H9 (cell line): ENCODE data around the gene NADSYN1. TPM values are rescaled to one million over a fixed set of nuclear protein-coding genes. Genes with fewer than 3 reads are reported as not detected.

Experiments
- DNase-seq: peaks from one replicate; pipeline ENCODE4 v3.0.0-alpha.2; 2017
- H2AFZ ChIP-seq: one replicate; pipeline ENCODE4 v1.6.1; 2013; ENCODE audit warnings: mild to moderate bottlenecking, low read length, control low read depth, moderate library complexity
- H2AK5ac ChIP-seq: 2 replicates; pipeline ENCODE4 v1.6.1; 2013; ENCODE audit warnings: low read length, control low read depth, mixed read lengths; ENCODE audit not compliant: insufficient read length
- H2BK120ac ChIP-seq: one replicate; pipeline ENCODE4 v1.6.1; 2013; ENCODE audit warnings: low read depth, mild to moderate bottlenecking, low read length, control low read depth, inconsistent platforms; ENCODE audit not compliant: poor library complexity, severe bottlenecking
- H2BK12ac ChIP-seq: 2 replicates; pipeline ENCODE4 v1.6.1; 2013; ENCODE audit warnings: low read length, control low read depth, mixed read lengths, low read depth; ENCODE audit not compliant: insufficient read length
- H2BK15ac ChIP-seq: 2 replicates; pipeline ENCODE4 v1.6.1; 2013; ENCODE audit warnings: low read depth, low read length, control low read depth
- H2BK20ac ChIP-seq: one replicate; pipeline ENCODE4 v1.6.1; 2013; ENCODE audit warnings: low read depth, mild to moderate bottlenecking, low read length, control low read depth, inconsistent platforms; ENCODE audit not compliant: poor library complexity, severe bottlenecking
- H2BK5ac ChIP-seq: 2 replicates; pipeline ENCODE4 v1.6.1; 2013; ENCODE audit warnings: low read length, control low read depth, mixed read lengths; ENCODE audit not compliant: insufficient read length
- H3K14ac ChIP-seq: 2 replicates; pipeline ENCODE4 v1.6.1; 2013; ENCODE audit warnings: low read length, control low read depth; ENCODE audit not compliant: insufficient read depth
- H3K18ac ChIP-seq: 2 replicates; pipeline ENCODE4 v1.6.1; 2013; ENCODE audit warnings: low read depth, mild to moderate bottlenecking, mixed read lengths, low read length, control low read depth; ENCODE audit not compliant: insufficient read length
- H3K23ac ChIP-seq: 2 replicates; pipeline ENCODE4 v1.6.1; 2013; ENCODE audit warnings: low read length, control low read depth, mixed read lengths, low read depth; ENCODE audit not compliant: insufficient read length
- H3K23me2 ChIP-seq: 2 replicates; pipeline ENCODE4 v1.6.1; 2013; ENCODE audit warnings: low read depth, mild to moderate bottlenecking, mixed read lengths, low read length, control low read depth; ENCODE audit not compliant: insufficient read length, poor library complexity, severe bottlenecking
- H3K27ac ChIP-seq: 2 replicates; pipeline ENCODE4 v1.5.1; 2013; ENCODE audit warnings: low read length, control low read depth, mixed read lengths, low read depth; ENCODE audit not compliant: insufficient read length
- H3K27me3 ChIP-seq: 2 replicates; pipeline ENCODE4 v1.6.1; 2013; ENCODE audit warnings: low read length, control low read depth, inconsistent platforms; ENCODE audit not compliant: insufficient read depth
- H3K4ac ChIP-seq: 2 replicates; pipeline ENCODE4 v1.6.1; 2013; ENCODE audit warnings: low read depth, mild to moderate bottlenecking, control low read depth, inconsistent platforms, low read length, moderate library complexity
- H3K4me1 ChIP-seq: 2 replicates; pipeline ENCODE4 v1.6.1; 2013; ENCODE audit warnings: low read length, control low read depth, inconsistent platforms; ENCODE audit not compliant: insufficient read depth
- H3K4me2 ChIP-seq: 2 replicates; pipeline ENCODE4 v1.6.1; 2013; ENCODE audit warnings: low read length, control low read depth, mixed read lengths; ENCODE audit not compliant: insufficient read length, insufficient read depth
- H3K56ac ChIP-seq: 2 replicates; pipeline ENCODE4 v1.6.1; 2013; ENCODE audit warnings: low read depth, mild to moderate bottlenecking, mixed read lengths, low read length, control low read depth; ENCODE audit not compliant: insufficient read length
- H3K79me1 ChIP-seq: 2 replicates; pipeline ENCODE4 v1.6.1; 2013; ENCODE audit warnings: low read depth, mild to moderate bottlenecking, moderate library complexity, low read length, control low read depth, inconsistent platforms; ENCODE audit not compliant: insufficient read depth, poor library complexity, severe bottlenecking
- H3K79me2 ChIP-seq: 2 replicates; pipeline ENCODE4 v1.6.1; 2013; ENCODE audit warnings: low read length, control low read depth, inconsistent platforms; ENCODE audit not compliant: insufficient read depth
- H3K9ac ChIP-seq: 2 replicates; pipeline ENCODE4 v1.6.1; 2013; ENCODE audit warnings: low read length, control low read depth, mixed read lengths; ENCODE audit not compliant: insufficient read length; ENCODE audit errors: extremely low read depth
- H3K9me3 ChIP-seq: one replicate; pipeline ENCODE4 v1.6.1; 2013; ENCODE audit warnings: low read depth, low read length, inconsistent platforms; ENCODE audit not compliant: control insufficient read depth
- H3T11ph ChIP-seq: one replicate; pipeline ENCODE4 v1.6.1; 2013; ENCODE audit warnings: mild to moderate bottlenecking, low read length, control low read depth, inconsistent platforms
- H4K20me1 ChIP-seq: one replicate; pipeline ENCODE4 v1.6.1; 2013; ENCODE audit not compliant: control insufficient read depth, insufficient read length, insufficient read depth
- H4K5ac ChIP-seq: 2 replicates; pipeline ENCODE4 v1.6.1; 2013; ENCODE audit warnings: low read depth, mild to moderate bottlenecking, mixed read lengths, low read length, control low read depth; ENCODE audit not compliant: insufficient read length
- H4K8ac ChIP-seq: replicated peaks from 2 replicates; pipeline ENCODE4 v1.6.1; 2013; ENCODE audit warnings: low read length, control low read depth, mixed read lengths, low read depth; ENCODE audit not compliant: insufficient read length
- H4K91ac ChIP-seq: 2 replicates; pipeline ENCODE4 v1.6.1; 2013; ENCODE audit warnings: low read depth, mild to moderate bottlenecking, moderate library complexity, mixed read lengths, low read length, control low read depth; ENCODE audit not compliant: insufficient read length
- H3K27ac Mint-ChIP-seq, 3 experiments: 2 replicates in 2 of 3; 3 replicates in 1 of 3; pipeline ENCODE4 v1.8.0; 2020 to 2021; ENCODE audit warnings: mixed read lengths in 3 of 3, mild to moderate bottlenecking in 1 of 3, moderate library complexity in 1 of 3
- H3K27me3 Mint-ChIP-seq: 2 replicates; pipeline ENCODE4 v1.8.0; 2021; ENCODE audit warnings: low read depth, mild to moderate bottlenecking, moderate library complexity, mixed read lengths
- H3K36me3 Mint-ChIP-seq, 3 experiments: 2 replicates in 2 of 3; 3 replicates in 1 of 3; pipeline ENCODE4 v1.8.0; 2020 to 2021; ENCODE audit warnings: low read depth in 3 of 3, mixed read lengths in 3 of 3; ENCODE audit not compliant: insufficient read depth in 1 of 3
- H3K4me1 Mint-ChIP-seq, 2 experiments: 2 replicates each; pipeline ENCODE4 v1.8.0; 2020; ENCODE audit warnings: mixed read lengths in 2 of 2
- H3K4me3 Mint-ChIP-seq, 2 experiments: 2 replicates in 1 of 2; 3 replicates in 1 of 2; pipeline ENCODE4 v1.8.0; 2020 to 2021; ENCODE audit warnings: mild to moderate bottlenecking in 2 of 2, mixed read lengths in 2 of 2, moderate library complexity in 1 of 2
- H3K9me3 Mint-ChIP-seq, 2 experiments: 2 replicates in 1 of 2; 3 replicates in 1 of 2; pipeline ENCODE4 v1.8.0; 2020; ENCODE audit warnings: mild to moderate bottlenecking in 2 of 2, mixed read lengths in 2 of 2, moderate library complexity in 1 of 2
- CTCF ChIP-seq: fragments of 200-600 bp; sonication (generic); conservative IDR thresholded peaks from 3 replicates; pipeline ENCODE4 v1.8.0; 2021; ENCODE audit warnings: antibody characterized with exemption, mild to moderate bottlenecking
- WGBS: extraction: QIAGEN DNeasy Blood & Tissue Kit; methylation state at CpG from one replicate; pipeline ENCODE4 v1.1.7; 2013; ENCODE audit warnings: missing lambda C conversion rate, low lambda C conversion rate, mixed read lengths; ENCODE audit not compliant: insufficient read length; ENCODE audit errors: extremely low coverage; 5-methylcytosine and 5-hydroxymethylcytosine counted together
- total RNA-seq: library from RNA; stranded (reverse); gene quantifications from 2 replicates; pipeline ENCODE4 v1.2.1, GENCODE V29; 2021

Gene NADSYN1
- total RNA-seq, 1 experiment from 2014 or later = 44.2 TPM

- H2BK5ac ChIP-seq = no peak overlapping the region
- no CpG with 5 or more reads among the region's 15 CpGs for WGBS
- no peak overlapping the region for H4K91ac ChIP-seq
- H3K4me3 Mint-ChIP-seq = no peak overlapping the region
- no peak overlapping the region for H2BK15ac ChIP-seq
- H2AFZ ChIP-seq = no peak overlapping the region
- H3K79me1 ChIP-seq = no peaks in the 10 kb centered on the region
- no peak overlapping the region for H3K4me2 ChIP-seq
- H2BK20ac ChIP-seq = no peak overlapping the region
- no peak for DNase-seq
- H3K18ac ChIP-seq = no peak overlapping the region
- H3K79me2 ChIP-seq = no peaks in the 10 kb centered on the region
- H3K9ac ChIP-seq = no peak overlapping the region
- H4K8ac ChIP-seq = no peak overlapping the region
- H3K9me3 Mint-ChIP-seq = peaks cover 11 to 15% of the 10 kb centered on the region in 2 experiments
- H2AK5ac ChIP-seq = no peak overlapping the region
- H3K56ac ChIP-seq = no peak overlapping the region
- no peak overlapping the region for H3K23ac ChIP-seq
- H3K4me1 Mint-ChIP-seq = no peaks in the 10 kb centered on the region
- H3K27ac ChIP-seq = no peak overlapping the region
- no peaks in the 10 kb centered on the region for H3K27me3 ChIP-seq
- no peaks in the 10 kb centered on the region for H3K4me1 ChIP-seq
- no peaks in the 10 kb centered on the region for H4K20me1 ChIP-seq
- no peaks in the 10 kb centered on the region for H3K9me3 ChIP-seq
- no peak overlapping the region for H3T11ph ChIP-seq
- H3K4ac ChIP-seq = no peak overlapping the region
- no peak overlapping the region for H3K27ac Mint-ChIP-seq
- H3K36me3 Mint-ChIP-seq = 0 out of 7 replicates have a peak, but pooled peaks cover 0 to 3% (median 0%) of the 10 kb centered on the region in 3 experiments
- no peak for TF ChIP-seq CTCF
- no peaks in the 10 kb centered on the region for H3K23me2 ChIP-seq
- no peak overlapping the region; the same call in 1 of the 2 replicates for H3K14ac ChIP-seq
- H2BK12ac ChIP-seq = no peak overlapping the region
- H2BK120ac ChIP-seq = no peak overlapping the region
- H3K27me3 Mint-ChIP-seq = peaks cover 29% of the 10 kb centered on the region
- H4K5ac ChIP-seq = no peak overlapping the region
Observed at GRCh38 chr11:71407356-71407755, 45.6 kb upstream of the NADSYN1 start.
